WTC11 (cell line): ENCODE results near the gene SNPH. TPM values are rescaled to one million over a fixed set of nuclear protein-coding genes. Genes with fewer than 3 reads are reported as not detected.

Experiments
- ATAC-seq: fragments of 200-7000 bp; cut with Tn5 transposase; 2 replicates; pipeline ENCODE4 v1.10.0; 2021; ENCODE audit warnings: mild to moderate bottlenecking, moderate library complexity
- CTCF ChIA-PET: fragments of 300-600 bp; sonication (Branson Sonifier 250); formaldehyde crosslinking; loops from one replicate; lab custom pipeline; 2021; ENCODE audit warnings: antibody characterized with exemption; lab: Charles Lee
- POLR2A ChIA-PET: fragments of 350-600 bp; sonication (Branson Sonifier 250); formaldehyde crosslinking; loops from one replicate; lab custom pipeline; 2021; ENCODE audit warnings: antibody characterized with exemption; lab: Charles Lee
- DNase-seq: peaks from one replicate; pipeline ENCODE4 v3.0.0; 2021; ENCODE audit warnings: low spot score
- H3K27ac Mint-ChIP-seq: 2 replicates; pipeline ENCODE4 v1.8.0; 2021; ENCODE audit warnings: mixed read lengths
- H3K27me3 Mint-ChIP-seq: 2 replicates; pipeline ENCODE4 v1.8.0; 2021; ENCODE audit warnings: low read depth, mild to moderate bottlenecking, moderate library complexity, mixed read lengths
- H3K36me3 Mint-ChIP-seq: 2 replicates; pipeline ENCODE4 v1.8.0; 2021; ENCODE audit warnings: mixed read lengths
- H3K4me1 Mint-ChIP-seq: 2 replicates; pipeline ENCODE4 v1.8.0; 2022; ENCODE audit warnings: mixed read lengths
- H3K4me3 Mint-ChIP-seq: 2 replicates; pipeline ENCODE4 v1.8.0; 2021; ENCODE audit warnings: mild to moderate bottlenecking, moderate library complexity, mixed read lengths
- H3K9me3 Mint-ChIP-seq: 2 replicates; pipeline ENCODE4 v1.8.0; 2021; ENCODE audit warnings: mixed read lengths
- ELF4 ChIP-seq: sonication (generic); formaldehyde crosslinking; IDR thresholded peaks from 2 replicates; pipeline ENCODE4 v1.8.1; 2022; ENCODE audit warnings: low read depth, mild to moderate bottlenecking, moderate library complexity, missing genetic modification reagents
- FOXK1 ChIP-seq: sonication (generic); formaldehyde crosslinking; IDR thresholded peaks from 2 replicates; pipeline ENCODE4 v1.8.0; 2022; ENCODE audit warnings: mild to moderate bottlenecking, moderate library complexity, missing genetic modification reagents
- GTF2I ChIP-seq: fragments of 250-450 bp; sonication (Bioruptor Pico); conservative IDR thresholded peaks from 2 replicates; pipeline ENCODE4 v1.4.0; 2021; ENCODE audit warnings: mild to moderate bottlenecking
- HMGA2 ChIP-seq: fragments of 250-450 bp; sonication (Bioruptor Pico); IDR thresholded peaks from 2 replicates; pipeline ENCODE4 v1.4.0; 2021; ENCODE audit warnings: mild to moderate bottlenecking, moderate library complexity
- HMGXB4 ChIP-seq: sonication (generic); formaldehyde crosslinking; IDR thresholded peaks from 2 replicates; pipeline ENCODE4 v1.8.1; 2023; ENCODE audit warnings: mild to moderate bottlenecking, moderate library complexity, missing genetic modification reagents
- OVOL2 ChIP-seq: fragments of 250-450 bp; sonication (Bioruptor Pico); IDR thresholded peaks from 2 replicates; pipeline ENCODE4 v1.9.0; 2021; ENCODE audit warnings: mild to moderate bottlenecking, borderline replicate concordance
- PRDM15 ChIP-seq: sonication (generic); formaldehyde crosslinking; IDR thresholded peaks from 2 replicates; pipeline ENCODE4 v1.8.0; 2022; ENCODE audit warnings: missing genetic modification reagents
- RELA ChIP-seq: sonication (generic); formaldehyde crosslinking; IDR thresholded peaks from 2 replicates; pipeline ENCODE4 v1.8.1; 2022; ENCODE audit warnings: missing genetic modification reagents, mild to moderate bottlenecking, borderline replicate concordance
- TCF7 ChIP-seq: sonication (generic); formaldehyde crosslinking; IDR thresholded peaks from 2 replicates; pipeline ENCODE4 v1.8.0; 2022; ENCODE audit warnings: mild to moderate bottlenecking, low read depth, missing genetic modification reagents, moderate library complexity
- USF1 ChIP-seq: sonication (generic); formaldehyde crosslinking; IDR thresholded peaks from 2 replicates; pipeline ENCODE4 v1.8.0; 2022; ENCODE audit warnings: mild to moderate bottlenecking, missing genetic modification reagents
- ZNF219 ChIP-seq: sonication (generic); formaldehyde crosslinking; IDR thresholded peaks from 2 replicates; pipeline ENCODE4 v1.8.0; 2023; ENCODE audit warnings: missing genetic modification reagents, mild to moderate bottlenecking, borderline replicate concordance
- ZNF425 ChIP-seq: fragments of 250-450 bp; sonication (Bioruptor Pico); conservative IDR thresholded peaks from 2 replicates; pipeline ENCODE4 v1.9.0; 2021; ENCODE audit warnings: mild to moderate bottlenecking
- total RNA-seq: library from RNA; stranded (reverse); gene quantifications from 3 replicates; pipeline ENCODE4 v1.2.3, GENCODE V29; 2021
- TF ChIP-seq, protein P1 (sequence below): fragments of 250-450 bp; sonication (Bioruptor Pico); IDR thresholded peaks from 2 replicates; pipeline ENCODE4 v1.9.0; 2021; ENCODE audit warnings: mild to moderate bottlenecking
- TF ChIP-seq, protein P2 (sequence below): sonication (generic); formaldehyde crosslinking; IDR thresholded peaks from 2 replicates; pipeline ENCODE4 v1.8.0; 2022; ENCODE audit warnings: mild to moderate bottlenecking, missing genetic modification reagents
- TF ChIP-seq, protein P3 (sequence below): sonication (generic); formaldehyde crosslinking; IDR thresholded peaks from 2 replicates; pipeline ENCODE4 v1.8.0; 2023; ENCODE audit warnings: mild to moderate bottlenecking, missing genetic modification reagents
- TF ChIP-seq, protein P4 (sequence below): fragments of 250-450 bp; sonication (Bioruptor Pico); IDR thresholded peaks from 2 replicates; pipeline ENCODE4 v1.9.0; 2021; ENCODE audit warnings: mild to moderate bottlenecking

The SNPH gene
- total RNA-seq, 1 experiment from 2014 or later, result 3.5 TPM

- TF ChIP-seq, protein P1, sequence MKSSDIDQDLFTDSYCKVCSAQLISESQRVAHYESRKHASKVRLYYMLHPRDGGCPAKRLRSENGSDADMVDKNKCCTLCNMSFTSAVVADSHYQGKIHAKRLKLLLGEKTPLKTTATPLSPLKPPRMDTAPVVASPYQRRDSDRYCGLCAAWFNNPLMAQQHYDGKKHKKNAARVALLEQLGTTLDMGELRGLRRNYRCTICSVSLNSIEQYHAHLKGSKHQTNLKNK (CRISPR knock-in tag), result no peak
- TF ChIP-seq TCF7 (no peak), PRDM15 (CRISPR knock-in tag) (no peak), OVOL2 (CRISPR knock-in tag) (no peak), ZNF425 (CRISPR knock-in tag) (no peak), ELF4 (CRISPR knock-in tag) (no peak), FOXK1 (CRISPR knock-in tag) (no peak), HMGXB4 (CRISPR knock-in tag) (no peak)
- TF ChIP-seq, protein P2, sequence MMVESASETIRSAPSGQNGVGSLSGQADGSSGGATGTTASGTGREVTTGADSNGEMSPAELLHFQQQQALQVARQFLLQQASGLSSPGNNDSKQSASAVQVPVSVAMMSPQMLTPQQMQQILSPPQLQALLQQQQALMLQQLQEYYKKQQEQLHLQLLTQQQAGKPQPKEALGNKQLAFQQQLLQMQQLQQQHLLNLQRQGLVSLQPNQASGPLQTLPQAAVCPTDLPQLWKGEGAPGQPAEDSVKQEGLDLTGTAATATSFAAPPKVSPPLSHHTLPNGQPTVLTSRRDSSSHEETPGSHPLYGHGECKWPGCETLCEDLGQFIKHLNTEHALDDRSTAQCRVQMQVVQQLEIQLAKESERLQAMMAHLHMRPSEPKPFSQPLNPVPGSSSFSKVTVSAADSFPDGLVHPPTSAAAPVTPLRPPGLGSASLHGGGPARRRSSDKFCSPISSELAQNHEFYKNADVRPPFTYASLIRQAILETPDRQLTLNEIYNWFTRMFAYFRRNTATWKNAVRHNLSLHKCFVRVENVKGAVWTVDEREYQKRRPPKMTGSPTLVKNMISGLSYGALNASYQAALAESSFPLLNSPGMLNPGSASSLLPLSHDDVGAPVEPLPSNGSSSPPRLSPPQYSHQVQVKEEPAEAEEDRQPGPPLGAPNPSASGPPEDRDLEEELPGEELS, result no peak
Observed at GRCh38 chr20:1312308-1312707, 46.2 kb downstream of the SNPH start (continued).

DNA sequence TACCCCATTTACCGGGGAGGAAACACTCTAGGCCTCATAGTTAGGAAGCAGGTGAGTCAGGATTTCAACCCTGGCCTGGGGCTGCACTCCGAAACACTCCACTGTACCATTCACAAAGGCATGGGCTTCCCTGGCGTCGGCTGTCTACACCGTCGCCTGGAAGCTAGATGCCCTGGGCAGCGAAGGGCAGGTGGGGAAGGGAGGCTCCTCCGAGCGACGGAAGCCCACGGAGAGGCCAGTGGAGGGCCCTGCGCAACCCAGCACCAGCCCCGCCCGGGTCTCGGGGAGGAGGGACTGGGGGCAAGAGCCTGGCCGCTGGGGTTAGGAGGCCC is 46.8 kb downstream of the SNPH start:
- CTCF ChIA-PET, result interaction anchor here (0.5 to 2.1 kb wide), 41 partner anchors 10 to 464 kb away, joined by 3 to 33 read pairs (median 5); partner anchors contain the start of genes NSFL1C, RAD21L1, SDCBP2 and SNPH
- TF ChIP-seq RELA (CRISPR knock-in tag), result no peak
- no peak for TF ChIP-seq ZNF219 (CRISPR knock-in tag)
- no peak for TF ChIP-seq HMGA2 (CRISPR knock-in tag)
- TF ChIP-seq, protein P3, sequence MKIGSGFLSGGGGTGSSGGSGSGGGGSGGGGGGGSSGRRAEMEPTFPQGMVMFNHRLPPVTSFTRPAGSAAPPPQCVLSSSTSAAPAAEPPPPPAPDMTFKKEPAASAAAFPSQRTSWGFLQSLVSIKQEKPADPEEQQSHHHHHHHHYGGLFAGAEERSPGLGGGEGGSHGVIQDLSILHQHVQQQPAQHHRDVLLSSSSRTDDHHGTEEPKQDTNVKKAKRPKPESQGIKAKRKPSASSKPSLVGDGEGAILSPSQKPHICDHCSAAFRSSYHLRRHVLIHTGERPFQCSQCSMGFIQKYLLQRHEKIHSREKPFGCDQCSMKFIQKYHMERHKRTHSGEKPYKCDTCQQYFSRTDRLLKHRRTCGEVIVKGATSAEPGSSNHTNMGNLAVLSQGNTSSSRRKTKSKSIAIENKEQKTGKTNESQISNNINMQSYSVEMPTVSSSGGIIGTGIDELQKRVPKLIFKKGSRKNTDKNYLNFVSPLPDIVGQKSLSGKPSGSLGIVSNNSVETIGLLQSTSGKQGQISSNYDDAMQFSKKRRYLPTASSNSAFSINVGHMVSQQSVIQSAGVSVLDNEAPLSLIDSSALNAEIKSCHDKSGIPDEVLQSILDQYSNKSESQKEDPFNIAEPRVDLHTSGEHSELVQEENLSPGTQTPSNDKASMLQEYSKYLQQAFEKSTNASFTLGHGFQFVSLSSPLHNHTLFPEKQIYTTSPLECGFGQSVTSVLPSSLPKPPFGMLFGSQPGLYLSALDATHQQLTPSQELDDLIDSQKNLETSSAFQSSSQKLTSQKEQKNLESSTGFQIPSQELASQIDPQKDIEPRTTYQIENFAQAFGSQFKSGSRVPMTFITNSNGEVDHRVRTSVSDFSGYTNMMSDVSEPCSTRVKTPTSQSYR (CRISPR knock-in tag), result no peak
- TF ChIP-seq ZNF425 (CRISPR knock-in tag), result no peak
- TF ChIP-seq, protein P4, sequence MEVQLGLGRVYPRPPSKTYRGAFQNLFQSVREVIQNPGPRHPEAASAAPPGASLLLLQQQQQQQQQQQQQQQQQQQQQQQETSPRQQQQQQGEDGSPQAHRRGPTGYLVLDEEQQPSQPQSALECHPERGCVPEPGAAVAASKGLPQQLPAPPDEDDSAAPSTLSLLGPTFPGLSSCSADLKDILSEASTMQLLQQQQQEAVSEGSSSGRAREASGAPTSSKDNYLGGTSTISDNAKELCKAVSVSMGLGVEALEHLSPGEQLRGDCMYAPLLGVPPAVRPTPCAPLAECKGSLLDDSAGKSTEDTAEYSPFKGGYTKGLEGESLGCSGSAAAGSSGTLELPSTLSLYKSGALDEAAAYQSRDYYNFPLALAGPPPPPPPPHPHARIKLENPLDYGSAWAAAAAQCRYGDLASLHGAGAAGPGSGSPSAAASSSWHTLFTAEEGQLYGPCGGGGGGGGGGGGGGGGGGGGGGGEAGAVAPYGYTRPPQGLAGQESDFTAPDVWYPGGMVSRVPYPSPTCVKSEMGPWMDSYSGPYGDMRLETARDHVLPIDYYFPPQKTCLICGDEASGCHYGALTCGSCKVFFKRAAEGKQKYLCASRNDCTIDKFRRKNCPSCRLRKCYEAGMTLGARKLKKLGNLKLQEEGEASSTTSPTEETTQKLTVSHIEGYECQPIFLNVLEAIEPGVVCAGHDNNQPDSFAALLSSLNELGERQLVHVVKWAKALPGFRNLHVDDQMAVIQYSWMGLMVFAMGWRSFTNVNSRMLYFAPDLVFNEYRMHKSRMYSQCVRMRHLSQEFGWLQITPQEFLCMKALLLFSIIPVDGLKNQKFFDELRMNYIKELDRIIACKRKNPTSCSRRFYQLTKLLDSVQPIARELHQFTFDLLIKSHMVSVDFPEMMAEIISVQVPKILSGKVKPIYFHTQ (CRISPR knock-in tag), result no peak
- no peak for TF ChIP-seq USF1 (CRISPR knock-in tag)
- no peak for TF ChIP-seq GTF2I (CRISPR knock-in tag)

More for the DNA sequence above, 46.8 kb downstream of the SNPH start:
- peaks cover 34% of the 10 kb centered on the region for H3K27me3 Mint-ChIP-seq
- POLR2A ChIA-PET, result interaction anchor here (0.8 kb wide), 1 partner anchor 126 kb away, joined by 3 read pairs; no protein-coding TSS in a partner anchor
- no peaks in the 10 kb centered on the region for H3K36me3 Mint-ChIP-seq
- ATAC-seq, result no peak
- peak overlapping the region; percentile 57 for H3K4me3 Mint-ChIP-seq
- no peaks in the 10 kb centered on the region for H3K9me3 Mint-ChIP-seq
- H3K27ac Mint-ChIP-seq, result no peak overlapping the region
- no peaks in the 10 kb centered on the region; the same call in 1 of the 2 replicates for H3K4me1 Mint-ChIP-seq
- no peak for DNase-seq
